WTC11 (cell line): Measurements from ENCODE around the gene LRP11. TPM values are rescaled to one million over a fixed set of nuclear protein-coding genes. Genes with fewer than 3 reads are reported as not detected.
A peak's percentile ranks its signal among the peaks of the same experiment; 100 is the strongest.
"Not testable (repeated sequence)": the region's sequence is repeated elsewhere in the genome, so short reads cannot be mapped to it uniquely, and the experiment has no call there.

Experiments
- ATAC-seq: fragments of 200-7000 bp; cut with Tn5 transposase; 2 replicates; pipeline ENCODE4 v1.10.0; 2021; ENCODE audit warnings: mild to moderate bottlenecking, moderate library complexity
- CTCF ChIA-PET: fragments of 300-600 bp; sonication (Branson Sonifier 250); formaldehyde crosslinking; loops from one replicate; lab custom pipeline; 2021; ENCODE audit warnings: antibody characterized with exemption; lab: Charles Lee
- POLR2A ChIA-PET: fragments of 350-600 bp; sonication (Branson Sonifier 250); formaldehyde crosslinking; loops from one replicate; lab custom pipeline; 2021; ENCODE audit warnings: antibody characterized with exemption; lab: Charles Lee
- DNase-seq: peaks from one replicate; pipeline ENCODE4 v3.0.0; 2021; ENCODE audit warnings: low spot score
- H3K27ac Mint-ChIP-seq: 2 replicates; pipeline ENCODE4 v1.8.0; 2021; ENCODE audit warnings: mixed read lengths
- H3K27me3 Mint-ChIP-seq: 2 replicates; pipeline ENCODE4 v1.8.0; 2021; ENCODE audit warnings: low read depth, mild to moderate bottlenecking, moderate library complexity, mixed read lengths
- H3K36me3 Mint-ChIP-seq: 2 replicates; pipeline ENCODE4 v1.8.0; 2021; ENCODE audit warnings: mixed read lengths
- H3K4me1 Mint-ChIP-seq: 2 replicates; pipeline ENCODE4 v1.8.0; 2022; ENCODE audit warnings: mixed read lengths
- H3K4me3 Mint-ChIP-seq: 2 replicates; pipeline ENCODE4 v1.8.0; 2021; ENCODE audit warnings: mild to moderate bottlenecking, moderate library complexity, mixed read lengths
- H3K9me3 Mint-ChIP-seq: 2 replicates; pipeline ENCODE4 v1.8.0; 2021; ENCODE audit warnings: mixed read lengths
- FOXP1 ChIP-seq: sonication (generic); formaldehyde crosslinking; IDR thresholded peaks from 2 replicates; pipeline ENCODE4 v1.8.0; 2022; ENCODE audit warnings: missing genetic modification reagents, mild to moderate bottlenecking, moderate library complexity, borderline replicate concordance
- IRF2 ChIP-seq: sonication (generic); formaldehyde crosslinking; IDR thresholded peaks from 2 replicates; pipeline ENCODE4 v1.8.0; 2022; ENCODE audit warnings: low read depth, missing genetic modification reagents, borderline replicate concordance
- KAT7 ChIP-seq: sonication (generic); formaldehyde crosslinking; IDR thresholded peaks from 2 replicates; pipeline ENCODE4 v1.8.1; 2023; ENCODE audit warnings: missing genetic modification reagents, mild to moderate bottlenecking, borderline replicate concordance
- NFE2L1 ChIP-seq: sonication (generic); formaldehyde crosslinking; IDR thresholded peaks from 2 replicates; pipeline ENCODE4 v1.8.1; 2023; ENCODE audit warnings: missing genetic modification reagents
- TCF7 ChIP-seq: sonication (generic); formaldehyde crosslinking; IDR thresholded peaks from 2 replicates; pipeline ENCODE4 v1.8.0; 2022; ENCODE audit warnings: mild to moderate bottlenecking, low read depth, missing genetic modification reagents, moderate library complexity
- TEAD1 ChIP-seq: sonication (generic); formaldehyde crosslinking; IDR thresholded peaks from 2 replicates; pipeline ENCODE4 v1.8.0; 2022; ENCODE audit warnings: mild to moderate bottlenecking, missing genetic modification reagents
- ZBTB21 ChIP-seq: sonication (generic); formaldehyde crosslinking; IDR thresholded peaks from 2 replicates; pipeline ENCODE4 v1.8.1; 2023; ENCODE audit warnings: mild to moderate bottlenecking, missing genetic modification reagents, borderline replicate concordance
- ZNF121 ChIP-seq: sonication (generic); formaldehyde crosslinking; IDR thresholded peaks from 2 replicates; pipeline ENCODE4 v1.8.0; 2023; ENCODE audit warnings: missing genetic modification reagents
- total RNA-seq: library from RNA; stranded (reverse); gene quantifications from 3 replicates; pipeline ENCODE4 v1.2.3, GENCODE V29; 2021
- TF ChIP-seq, protein P1 (sequence below): sonication (generic); formaldehyde crosslinking; IDR thresholded peaks from 2 replicates; pipeline ENCODE4 v1.8.0; 2022; ENCODE audit warnings: mild to moderate bottlenecking, missing genetic modification reagents
- TF ChIP-seq, protein P2 (sequence below): sonication (generic); formaldehyde crosslinking; IDR thresholded peaks from 2 replicates; pipeline ENCODE4 v1.8.0; 2022; ENCODE audit warnings: mild to moderate bottlenecking, missing genetic modification reagents
- TF ChIP-seq, protein P3 (sequence below): sonication (generic); formaldehyde crosslinking; IDR thresholded peaks from 2 replicates; pipeline ENCODE4 v1.8.1; 2022; ENCODE audit warnings: low read depth, missing genetic modification reagents, borderline replicate concordance
- TF ChIP-seq, protein P4 (sequence below): fragments of 200-600 bp; IDR thresholded peaks from 2 replicates; pipeline ENCODE4 v1.8.0; 2022; ENCODE audit warnings: antibody characterized with exemption
- TF ChIP-seq, protein P5 (sequence below): sonication (generic); formaldehyde crosslinking; IDR thresholded peaks from 2 replicates; pipeline ENCODE4 v1.8.1; 2022; ENCODE audit warnings: mild to moderate bottlenecking, moderate library complexity, missing genetic modification reagents

LRP11 gene
- total RNA-seq, 1 experiment from 2014 or later: 19.8 TPM

DNA sequence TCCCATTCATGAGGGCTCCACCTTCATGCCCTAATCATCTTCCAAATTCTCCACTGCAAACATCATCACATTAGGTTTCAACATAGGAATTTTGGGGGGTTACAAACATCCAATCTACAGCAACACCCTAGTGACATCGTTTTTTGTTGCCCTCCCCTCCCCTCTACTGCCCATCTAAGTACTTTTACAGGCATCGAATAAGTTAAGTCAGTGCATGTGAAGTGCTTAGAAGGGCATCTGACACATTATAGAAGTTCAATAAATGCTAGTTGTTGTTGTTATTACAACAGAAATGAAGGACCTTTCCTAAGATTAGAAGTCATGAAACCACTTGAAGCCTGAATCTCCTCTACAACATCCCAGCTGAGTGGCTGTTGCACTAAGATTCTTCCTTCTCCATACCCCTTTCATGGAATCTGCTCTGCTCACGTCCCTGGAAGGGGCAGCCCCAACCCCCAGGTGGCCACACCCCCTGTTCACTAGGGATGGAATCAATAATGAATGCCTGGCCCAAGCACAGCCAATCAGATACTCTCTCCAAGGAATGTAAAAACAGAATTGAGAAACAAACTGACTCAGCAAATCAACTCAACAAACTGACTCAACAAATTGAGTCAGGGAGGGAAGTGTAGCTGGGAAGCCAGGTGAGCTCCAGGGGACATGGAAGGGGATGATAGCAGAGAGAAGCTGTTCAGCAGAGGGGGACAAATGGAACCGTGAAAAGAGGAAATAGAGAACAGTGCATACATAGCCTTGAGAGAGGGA is 3.9 kb upstream of the LRP11 start:
- peaks cover 18% of the 10 kb centered on the region for H3K4me1 Mint-ChIP-seq

DNA sequence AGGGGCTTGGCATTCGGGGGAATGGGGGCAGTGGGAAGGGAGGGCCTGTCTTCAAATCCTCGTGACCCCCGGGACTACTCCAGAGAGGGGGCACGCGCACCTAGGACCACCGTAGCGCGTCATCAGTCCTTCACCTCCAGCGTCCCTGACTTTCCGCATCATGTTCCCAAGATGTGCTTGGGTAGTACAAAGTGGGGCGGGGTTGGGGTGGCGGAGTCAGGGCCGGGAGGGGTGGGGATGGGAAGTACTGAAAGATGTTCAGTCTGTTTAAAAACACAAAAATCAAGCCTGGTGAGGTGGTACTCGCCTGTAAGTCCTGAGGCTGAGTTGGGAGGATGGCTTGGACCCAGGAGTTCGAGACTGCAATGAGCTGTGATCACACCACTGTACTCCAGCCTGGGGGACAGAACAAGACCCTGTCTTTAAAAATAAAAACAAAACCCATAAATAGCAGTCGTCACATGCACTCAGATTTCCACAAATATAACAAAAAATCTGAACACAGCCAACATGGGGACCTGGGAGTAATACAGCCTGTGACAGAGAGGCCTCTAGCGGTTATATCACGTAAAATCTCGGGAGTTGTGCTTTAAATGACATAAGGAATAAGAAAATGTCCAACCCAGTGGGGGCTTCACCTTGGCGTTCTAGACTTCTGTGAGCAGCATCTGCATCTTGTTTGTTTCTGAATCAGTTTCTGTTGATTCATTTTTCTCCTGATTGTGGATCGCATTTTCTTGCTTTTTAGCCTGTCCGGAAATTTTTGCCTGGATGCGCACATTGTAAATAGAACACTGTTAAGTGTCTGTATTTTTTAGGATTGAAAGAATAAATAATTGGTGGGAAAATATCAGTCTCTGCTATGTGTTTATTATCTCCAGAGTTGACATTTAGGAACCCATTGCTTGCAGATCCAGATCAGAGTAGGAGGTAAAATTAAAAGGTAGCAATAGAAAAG is 698 bp upstream of the LRP11 start:
- ChIA-PET CTCF (interaction anchor here (0.6 to 1.4 kb wide), 3 partner anchors 14 to 40 kb away, joined by 3 to 8 read pairs (median 6); no protein-coding TSS in a partner anchor), POLR2A (interaction anchor here (1.0 to 1.5 kb wide), 3 partner anchors 19 to 52 kb away, joined by 3 read pairs; no protein-coding TSS in a partner anchor)
- TF ChIP-seq, protein P1, sequence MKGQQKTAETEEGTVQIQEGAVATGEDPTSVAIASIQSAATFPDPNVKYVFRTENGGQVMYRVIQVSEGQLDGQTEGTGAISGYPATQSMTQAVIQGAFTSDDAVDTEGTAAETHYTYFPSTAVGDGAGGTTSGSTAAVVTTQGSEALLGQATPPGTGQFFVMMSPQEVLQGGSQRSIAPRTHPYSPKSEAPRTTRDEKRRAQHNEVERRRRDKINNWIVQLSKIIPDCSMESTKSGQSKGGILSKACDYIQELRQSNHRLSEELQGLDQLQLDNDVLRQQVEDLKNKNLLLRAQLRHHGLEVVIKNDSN (CRISPR knock-in tag): 0 out of 2 replicates have a peak, but pooled peaks have one; percentile 4
- TF ChIP-seq ZNF121 (CRISPR knock-in tag) (no peak), NFE2L1 (CRISPR knock-in tag) (0 out of 2 replicates have a peak, but pooled peaks have one; percentile 8)
- TF ChIP-seq, protein P2, sequence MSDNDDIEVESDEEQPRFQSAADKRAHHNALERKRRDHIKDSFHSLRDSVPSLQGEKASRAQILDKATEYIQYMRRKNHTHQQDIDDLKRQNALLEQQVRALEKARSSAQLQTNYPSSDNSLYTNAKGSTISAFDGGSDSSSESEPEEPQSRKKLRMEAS: peak; percentile 70
- TF ChIP-seq, protein P3, sequence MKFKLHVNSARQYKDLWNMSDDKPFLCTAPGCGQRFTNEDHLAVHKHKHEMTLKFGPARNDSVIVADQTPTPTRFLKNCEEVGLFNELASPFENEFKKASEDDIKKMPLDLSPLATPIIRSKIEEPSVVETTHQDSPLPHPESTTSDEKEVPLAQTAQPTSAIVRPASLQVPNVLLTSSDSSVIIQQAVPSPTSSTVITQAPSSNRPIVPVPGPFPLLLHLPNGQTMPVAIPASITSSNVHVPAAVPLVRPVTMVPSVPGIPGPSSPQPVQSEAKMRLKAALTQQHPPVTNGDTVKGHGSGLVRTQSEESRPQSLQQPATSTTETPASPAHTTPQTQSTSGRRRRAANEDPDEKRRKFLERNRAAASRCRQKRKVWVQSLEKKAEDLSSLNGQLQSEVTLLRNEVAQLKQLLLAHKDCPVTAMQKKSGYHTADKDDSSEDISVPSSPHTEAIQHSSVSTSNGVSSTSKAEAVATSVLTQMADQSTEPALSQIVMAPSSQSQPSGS (CRISPR knock-in tag): no peak
- TF ChIP-seq, protein P4, sequence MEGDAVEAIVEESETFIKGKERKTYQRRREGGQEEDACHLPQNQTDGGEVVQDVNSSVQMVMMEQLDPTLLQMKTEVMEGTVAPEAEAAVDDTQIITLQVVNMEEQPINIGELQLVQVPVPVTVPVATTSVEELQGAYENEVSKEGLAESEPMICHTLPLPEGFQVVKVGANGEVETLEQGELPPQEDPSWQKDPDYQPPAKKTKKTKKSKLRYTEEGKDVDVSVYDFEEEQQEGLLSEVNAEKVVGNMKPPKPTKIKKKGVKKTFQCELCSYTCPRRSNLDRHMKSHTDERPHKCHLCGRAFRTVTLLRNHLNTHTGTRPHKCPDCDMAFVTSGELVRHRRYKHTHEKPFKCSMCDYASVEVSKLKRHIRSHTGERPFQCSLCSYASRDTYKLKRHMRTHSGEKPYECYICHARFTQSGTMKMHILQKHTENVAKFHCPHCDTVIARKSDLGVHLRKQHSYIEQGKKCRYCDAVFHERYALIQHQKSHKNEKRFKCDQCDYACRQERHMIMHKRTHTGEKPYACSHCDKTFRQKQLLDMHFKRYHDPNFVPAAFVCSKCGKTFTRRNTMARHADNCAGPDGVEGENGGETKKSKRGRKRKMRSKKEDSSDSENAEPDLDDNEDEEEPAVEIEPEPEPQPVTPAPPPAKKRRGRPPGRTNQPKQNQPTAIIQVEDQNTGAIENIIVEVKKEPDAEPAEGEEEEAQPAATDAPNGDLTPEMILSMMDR: 0 out of 2 replicates have a peak, but pooled peaks have one; percentile 20
- peak; percentile 21 for ATAC-seq
- H3K27ac Mint-ChIP-seq: no peak overlapping the region; the same call in 1 of the 2 replicates
- no peak for DNase-seq
- peak overlapping the region; percentile 67 for H3K4me3 Mint-ChIP-seq
- no peaks in the 10 kb centered on the region for H3K36me3 Mint-ChIP-seq
- H3K27me3 Mint-ChIP-seq: peaks cover 15% of the 10 kb centered on the region
- no peaks in the 10 kb centered on the region for H3K9me3 Mint-ChIP-seq
- H3K4me1 Mint-ChIP-seq: peaks cover 49% of the 10 kb centered on the region

More for the DNA sequence above, 3.9 kb upstream of the LRP11 start:
- H3K4me3 Mint-ChIP-seq: no peak overlapping the region; the same call in 1 of the 2 replicates
- peak; percentile 27 for ATAC-seq
- POLR2A ChIA-PET: interaction anchor here (0.6 kb wide), 1 partner anchor 187 kb away, joined by 3 read pairs; no protein-coding TSS in a partner anchor
- TF ChIP-seq KAT7 (CRISPR knock-in tag) (no peak), TEAD1 (CRISPR knock-in tag) (peak; percentile 31; the same call in 1 of the 2 replicates), ZBTB21 (no peak), IRF2 (CRISPR knock-in tag) (no peak)
- H3K9me3 Mint-ChIP-seq: peaks cover 15% of the 10 kb centered on the region
- H3K36me3 Mint-ChIP-seq: no peaks in the 10 kb centered on the region
- peak overlapping the region; percentile 73 for H3K27ac Mint-ChIP-seq
- peaks cover 1% of the 10 kb centered on the region for H3K27me3 Mint-ChIP-seq
- peak; percentile 77 for DNase-seq
- CTCF ChIA-PET: interaction anchor here (1.7 kb wide), 1 partner anchor 27 kb away, joined by 6 read pairs; no protein-coding TSS in a partner anchor

DNA sequence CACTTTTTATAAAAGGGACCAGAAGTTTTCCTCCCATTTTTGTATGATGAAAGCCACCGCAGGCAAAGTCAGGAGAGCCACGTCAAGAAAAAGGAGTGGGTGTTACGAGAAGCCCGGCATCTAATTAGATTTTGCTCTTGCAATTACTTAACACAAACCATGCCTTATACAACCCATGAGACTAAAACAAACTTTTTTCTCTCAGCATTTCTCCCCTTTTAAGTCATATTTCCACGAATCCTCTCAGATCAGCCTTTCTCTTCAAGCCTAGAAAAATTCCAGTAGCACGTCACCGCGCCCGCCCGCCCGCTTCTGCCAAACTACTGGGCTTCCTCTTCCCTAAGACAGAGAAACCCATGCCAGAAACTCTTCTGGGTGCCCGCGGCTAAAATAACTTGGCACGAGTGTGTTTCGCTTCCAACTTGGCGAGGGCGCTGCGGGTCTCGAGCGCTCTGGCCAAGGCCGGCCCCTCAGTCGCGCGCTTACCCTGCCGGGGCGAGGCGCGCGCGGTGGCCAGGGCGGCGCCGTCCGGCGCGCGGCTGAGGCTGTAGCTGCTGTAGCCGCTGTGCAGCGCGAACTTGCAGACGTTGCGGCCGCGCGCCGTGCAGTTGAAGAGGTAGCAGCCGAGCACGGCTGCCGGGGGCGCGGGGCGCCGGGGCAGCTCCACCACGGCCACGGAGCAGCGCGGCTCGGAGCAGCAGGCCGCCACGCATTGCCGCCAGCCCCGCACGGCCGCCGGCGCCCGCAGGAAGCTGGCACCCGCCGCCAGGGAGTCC is 1.0 kb downstream of the LRP11 start:
- CTCF ChIA-PET: interaction anchor here (0.6 to 1.3 kb wide), 3 partner anchors 23 to 1032 kb away, joined by 4 to 12 read pairs (median 8); no protein-coding TSS in a partner anchor
- DNase-seq: peak; percentile 69
- H3K9me3 Mint-ChIP-seq: no peaks in the 10 kb centered on the region
- H3K27ac Mint-ChIP-seq: 0 out of 2 replicates have a peak overlapping the region, but pooled peaks have one; percentile 27
- TF ChIP-seq, protein P5, sequence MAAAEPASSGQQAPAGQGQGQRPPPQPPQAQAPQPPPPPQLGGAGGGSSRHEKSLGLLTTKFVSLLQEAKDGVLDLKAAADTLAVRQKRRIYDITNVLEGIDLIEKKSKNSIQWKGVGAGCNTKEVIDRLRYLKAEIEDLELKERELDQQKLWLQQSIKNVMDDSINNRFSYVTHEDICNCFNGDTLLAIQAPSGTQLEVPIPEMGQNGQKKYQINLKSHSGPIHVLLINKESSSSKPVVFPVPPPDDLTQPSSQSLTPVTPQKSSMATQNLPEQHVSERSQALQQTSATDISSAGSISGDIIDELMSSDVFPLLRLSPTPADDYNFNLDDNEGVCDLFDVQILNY (CRISPR knock-in tag): no peak; the same call in 1 of the 2 replicates
- TF ChIP-seq FOXP1 (CRISPR knock-in tag) (0 out of 2 replicates have a peak, but pooled peaks have one; percentile 20), TCF7 (peak; percentile 22; the same call in 1 of the 2 replicates), KAT7 (CRISPR knock-in tag) (0 out of 2 replicates have a peak, but pooled peaks have one; percentile 49)
- H3K27me3 Mint-ChIP-seq: peaks cover 15% of the 10 kb centered on the region
- H3K4me1 Mint-ChIP-seq: peaks cover 43% of the 10 kb centered on the region
- POLR2A ChIA-PET: interaction anchor here (0.6 to 1.5 kb wide), 2 partner anchors 21 to 61 kb away, joined by 3 to 4 read pairs; no protein-coding TSS in a partner anchor
- no peaks in the 10 kb centered on the region for H3K36me3 Mint-ChIP-seq
- H3K4me3 Mint-ChIP-seq: peak overlapping the region; percentile 74
- peak; percentile 18 for ATAC-seq

DNA sequence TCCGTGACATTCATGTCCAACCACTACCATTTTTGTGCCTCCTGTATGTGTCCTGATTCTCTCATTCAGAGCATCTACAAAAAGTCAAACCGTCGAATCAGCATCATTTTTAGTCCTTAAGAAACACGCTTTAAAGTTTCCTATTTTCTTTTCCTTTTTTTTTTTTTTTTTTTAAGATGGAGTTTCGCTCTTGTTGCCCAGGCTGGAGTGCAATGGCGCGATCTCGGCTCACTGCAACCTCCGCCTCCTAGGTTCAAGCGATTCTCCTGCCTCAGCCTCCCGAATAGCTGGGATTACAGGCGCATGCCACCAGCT is 1.8 kb downstream of the LRP11 start:
- DNase-seq, H3K27ac Mint-ChIP-seq, ATAC-seq, H3K9me3 Mint-ChIP-seq, H3K36me3 Mint-ChIP-seq: not testable (repeated sequence)
- CTCF ChIA-PET: interaction anchor here (0.6 to 0.8 kb wide), 2 partner anchors 63 to 1032 kb away, joined by 4 read pairs; no protein-coding TSS in a partner anchor
- peaks cover 15% of the 10 kb centered on the region for H3K27me3 Mint-ChIP-seq
- POLR2A ChIA-PET: interaction anchor here (0.6 kb wide), 1 partner anchor 60 kb away, joined by 4 read pairs; no protein-coding TSS in a partner anchor
- H3K4me3 Mint-ChIP-seq: peak overlapping the region; percentile 74
- peaks cover 41% of the 10 kb centered on the region for H3K4me1 Mint-ChIP-seq
